Measurements from ENCODE around the gene SYNRG. TPM values are rescaled to one million over a fixed set of nuclear protein-coding genes. Genes with fewer than 3 reads are reported as not detected.

SYNRG gene
- total and polyA plus RNA-seq, 5 experiments from 2014 or later: 71.8 to 149 (median 91.8) TPM

GRCh38 chr17:37532756-37533155 is 76.5 kb downstream of the SYNRG start:
- ATAC-seq (no peak), DNase-seq (no peak)
- peak overlapping the region in 7 of 10 donors; percentile 5 to 79 (median 33) for H3K27ac Mint-ChIP-seq
- peaks cover 0 to 18% (median 2%) of the 10 kb centered on the region in 4 donors for H3K4me1 Mint-ChIP-seq
- no peaks in the 10 kb centered on the region for H3K9me3 Mint-ChIP-seq
- no peak overlapping the region for H3K4me3 Mint-ChIP-seq
- POLR2A ChIA-PET: interaction anchor here (0.7 kb wide), 1 partner anchor 14 kb away, joined by 3 read pairs; no protein-coding TSS in a partner anchor
- no peaks in the 10 kb centered on the region for H3K27me3 Mint-ChIP-seq
- peaks cover 0 to 87% (median 16%) of the 10 kb centered on the region in 3 donors for H3K36me3 Mint-ChIP-seq

- ATAC-seq: no peak
- Mint-ChIP-seq H3K36me3 (peaks cover 0 to 83% (median 11%) of the 10 kb centered on the region in 3 donors), H3K4me1 (peaks cover 3 to 6% (median 4%) of the 10 kb centered on the region in 4 donors), H3K4me3 (no peak overlapping the region), H3K9me3 (no peaks in the 10 kb centered on the region), H3K27me3 (no peaks in the 10 kb centered on the region), H3K27ac (peak overlapping the region in 9 of 10 donors; percentile 2 to 85 (median 52))
- POLR2A ChIA-PET: no interaction called here
- no peak for DNase-seq
Observed at GRCh38 chr17:37530420-37530819, 78.8 kb downstream of the SYNRG start.

GRCh38 chr17:37527249-37527851 is 81.9 kb downstream of the SYNRG start:
- POLR2A ChIA-PET: interaction anchor here (3.4 kb wide), 1 partner anchor 82 kb away, joined by 17 read pairs; the partner anchor contains the start of gene SYNRG
- H3K9me3 Mint-ChIP-seq: no peaks in the 10 kb centered on the region
- DNase-seq (peak in 7 of 10 donors; percentile 27 to 65 (median 40)), ATAC-seq (peak; percentile 83 to 88)
- H3K27me3 Mint-ChIP-seq: no peaks in the 10 kb centered on the region
- H3K36me3 Mint-ChIP-seq: peaks cover 0 to 87% (median 6%) of the 10 kb centered on the region in 3 donors
- H3K27ac Mint-ChIP-seq: peak overlapping the region; percentile 2 to 92 (median 46)
- peaks cover 14 to 26% (median 19%) of the 10 kb centered on the region in 4 donors for H3K4me1 Mint-ChIP-seq
- no peak overlapping the region for H3K4me3 Mint-ChIP-seq

GRCh38 chr17:37523715-37524219 is 85.5 kb downstream of the SYNRG start:
- DNase-seq (peak in 1 of 10 donors; percentile 16), ATAC-seq (peak; percentile 55 to 58)
- H3K27me3 Mint-ChIP-seq: no peaks in the 10 kb centered on the region

GRCh38 chr17:37521821-37522220 is 87.4 kb downstream of the SYNRG start:
- POLR2A ChIA-PET: interaction anchor here (0.9 to 1.3 kb wide), 2 partner anchors 86 to 87 kb away, joined by 3 to 4 read pairs; partner anchors contain the start of gene SYNRG
- Mint-ChIP-seq H3K36me3 (peaks cover 0 to 89% (median 11%) of the 10 kb centered on the region in 3 donors), H3K27me3 (no peaks in the 10 kb centered on the region), H3K4me3 (peak overlapping the region in 2 of 10 donors; percentile 12 to 59), H3K9me3 (no peaks in the 10 kb centered on the region), H3K4me1 (peaks cover 19 to 29% (median 26%) of the 10 kb centered on the region in 4 donors), H3K27ac (peak overlapping the region in 8 of 10 donors; percentile 24 to 91 (median 70))
- no peak for DNase-seq
- ATAC-seq: no peak

More at GRCh38 chr17:37523715-37524219, 85.5 kb downstream of the SYNRG start:
- Mint-ChIP-seq H3K36me3 (peaks cover 0 to 85% (median 5%) of the 10 kb centered on the region in 3 donors), H3K9me3 (no peaks in the 10 kb centered on the region), H3K27ac (peak overlapping the region; percentile 67 to 94 (median 91)), H3K4me3 (peak overlapping the region in 6 of 10 donors; percentile 8 to 53 (median 40)), H3K4me1 (peaks cover 21 to 34% (median 29%) of the 10 kb centered on the region in 4 donors)
- POLR2A ChIA-PET: interaction anchor here (1.4 kb wide), 1 partner anchor 86 kb away, joined by 5 read pairs; the partner anchor contains the start of gene SYNRG

GRCh38 chr17:37520174-37520573 is 89.0 kb downstream of the SYNRG start:
- H3K4me1 Mint-ChIP-seq: peaks cover 19 to 29% (median 25%) of the 10 kb centered on the region in 4 donors
- H3K4me3 Mint-ChIP-seq: no peak overlapping the region
- no peaks in the 10 kb centered on the region for H3K27me3 Mint-ChIP-seq
- peaks cover 0 to 90% (median 11%) of the 10 kb centered on the region in 3 donors for H3K36me3 Mint-ChIP-seq
- DNase-seq (no peak), ATAC-seq (no peak)
- H3K9me3 Mint-ChIP-seq: no peaks in the 10 kb centered on the region
- POLR2A ChIA-PET: no interaction called here
- peak overlapping the region in 4 of 10 donors; percentile 7 to 44 (median 32) for H3K27ac Mint-ChIP-seq

GRCh38 chr17:37519251-37519985 is 89.8 kb downstream of the SYNRG start:
- peaks cover 15 to 25% (median 22%) of the 10 kb centered on the region in 4 donors for H3K4me1 Mint-ChIP-seq

GRCh38 chr17:37518826-37519225 is 90.4 kb downstream of the SYNRG start:
- H3K4me1 Mint-ChIP-seq: peaks cover 14 to 20% (median 16%) of the 10 kb centered on the region in 4 donors
- peaks cover 0 to 89% (median 11%) of the 10 kb centered on the region in 3 donors for H3K36me3 Mint-ChIP-seq
- peak overlapping the region in 5 of 10 donors; percentile 12 to 45 (median 36) for H3K27ac Mint-ChIP-seq
- no peaks in the 10 kb centered on the region for H3K9me3 Mint-ChIP-seq
- H3K27me3 Mint-ChIP-seq: no peaks in the 10 kb centered on the region
- DNase-seq (no peak), ATAC-seq (no peak)
- POLR2A ChIA-PET: interaction anchor here (0.6 to 0.7 kb wide), 2 partner anchors 14 to 27 kb away, joined by 3 read pairs; no protein-coding TSS in a partner anchor
- H3K4me3 Mint-ChIP-seq: peak overlapping the region in 1 of 10 donors; percentile 4

More at GRCh38 chr17:37519251-37519985, 89.8 kb downstream of the SYNRG start:
- no peaks in the 10 kb centered on the region for H3K27me3 Mint-ChIP-seq
- no peak overlapping the region for H3K4me3 Mint-ChIP-seq
- H3K36me3 Mint-ChIP-seq: peaks cover 0 to 91% (median 11%) of the 10 kb centered on the region in 3 donors
- peak overlapping the region in 9 of 10 donors; percentile 12 to 89 (median 47) for H3K27ac Mint-ChIP-seq
- no peaks in the 10 kb centered on the region for H3K9me3 Mint-ChIP-seq
- POLR2A ChIA-PET: interaction anchor here (0.6 kb wide), 1 partner anchor 14 kb away, joined by 3 read pairs; no protein-coding TSS in a partner anchor
- ATAC-seq: no peak
- DNase-seq: no peak

- Mint-ChIP-seq H3K27me3 (no peaks in the 10 kb centered on the region), H3K4me1 (peaks cover 8 to 14% (median 10%) of the 10 kb centered on the region in 4 donors), H3K4me3 (no peak overlapping the region), H3K9me3 (no peaks in the 10 kb centered on the region), H3K27ac (peak overlapping the region in 4 of 10 donors; percentile 31 to 73 (median 36)), H3K36me3 (peaks cover 0 to 89% (median 11%) of the 10 kb centered on the region in 3 donors)
- ATAC-seq (no peak), DNase-seq (no peak)
- POLR2A ChIA-PET: interaction anchor here (0.7 kb wide), 1 partner anchor 28 kb away, joined by 3 read pairs; no protein-coding TSS in a partner anchor
Observed at GRCh38 chr17:37517881-37518280, 91.3 kb downstream of the SYNRG start.

- no peaks in the 10 kb centered on the region for H3K27me3 Mint-ChIP-seq
- no peak overlapping the region for H3K4me3 Mint-ChIP-seq
- H3K27ac Mint-ChIP-seq: peak overlapping the region in 2 of 10 donors; percentile 41 to 43
- ATAC-seq (no peak), DNase-seq (no peak)
- POLR2A ChIA-PET: interaction anchor here (1.4 kb wide), 1 partner anchor 27 kb away, joined by 3 read pairs; the partner anchor contains the start of gene DUSP14
- peaks cover 0 to 89% (median 11%) of the 10 kb centered on the region in 3 donors for H3K36me3 Mint-ChIP-seq
- no peaks in the 10 kb centered on the region for H3K9me3 Mint-ChIP-seq
- peaks cover 5 to 14% (median 6%) of the 10 kb centered on the region in 4 donors for H3K4me1 Mint-ChIP-seq
Observed at GRCh38 chr17:37516127-37516571, 93.1 kb downstream of the SYNRG start.

- no peaks in the 10 kb centered on the region for H3K27me3 Mint-ChIP-seq
- H3K27ac Mint-ChIP-seq: peak overlapping the region in 2 of 10 donors; percentile 30 to 80
- H3K4me3 Mint-ChIP-seq: no peak overlapping the region
- DNase-seq (no peak), ATAC-seq (no peak)
- no peaks in the 10 kb centered on the region for H3K9me3 Mint-ChIP-seq
- POLR2A ChIA-PET: no interaction called here
- peaks cover 0 to 69% (median 6%) of the 10 kb centered on the region in 3 donors for H3K36me3 Mint-ChIP-seq
- H3K4me1 Mint-ChIP-seq: peaks cover 8 to 17% (median 13%) of the 10 kb centered on the region in 4 donors
Observed at GRCh38 chr17:37513711-37514110, 95.5 kb downstream of the SYNRG start.
